GM23338 (cell line): ENCODE results near the gene HSP90B1. TPM values are rescaled to one million over a fixed set of nuclear protein-coding genes. Genes with fewer than 3 reads are reported as not detected.
A peak's percentile ranks its signal among the peaks of the same experiment; 100 is the strongest.

Source experiments
- ATAC-seq: fragments of 200-7000 bp; cut with Tn5 transposase; 3 replicates; pipeline ENCODE4 v1.9.1; 2020
- DNase-seq: peaks from one replicate; pipeline ENCODE4 v3.0.0-alpha.2; 2015; ENCODE audit warnings: low spot score
- H2AFZ ChIP-seq: fragments of 200-600 bp; sonication (generic); 2 replicates; pipeline ENCODE4 v1.8.0; 2016; ENCODE audit warnings: antibody characterized with exemption, mild to moderate bottlenecking, moderate library complexity
- H3F3A ChIP-seq: fragments of 200-600 bp; sonication (generic); replicated peaks from 2 replicates; pipeline ENCODE4 v1.8.0; 2017; ENCODE audit warnings: antibody characterized with exemption, mixed run types, low read depth
- H3K27ac ChIP-seq: fragments of 200-600 bp; sonication (generic); 2 replicates; pipeline ENCODE4 v1.6.1; 2016; ENCODE audit warnings: low read depth
- H3K27me3 ChIP-seq: fragments of 200-600 bp; sonication (generic); 2 replicates; pipeline ENCODE4 v1.8.0; 2016; ENCODE audit warnings: mild to moderate bottlenecking, mixed run types, moderate library complexity; ENCODE audit not compliant: insufficient read depth
- H3K36me3 ChIP-seq: fragments of 200-600 bp; sonication (generic); 2 replicates; pipeline ENCODE4 v1.8.0; 2016; ENCODE audit warnings: mild to moderate bottlenecking; ENCODE audit not compliant: insufficient read depth
- H3K4me1 ChIP-seq: fragments of 200-600 bp; sonication (generic); 2 replicates; pipeline ENCODE4 v1.8.0; 2016; ENCODE audit warnings: mild to moderate bottlenecking, moderate library complexity; ENCODE audit not compliant: insufficient read depth
- H3K4me2 ChIP-seq: fragments of 200-600 bp; sonication (generic); 2 replicates; pipeline ENCODE4 v1.7.1; 2017; ENCODE audit warnings: mixed run types
- H3K4me3 ChIP-seq: fragments of 200-600 bp; sonication (generic); 2 replicates; pipeline ENCODE4 v1.6.1; 2016; ENCODE audit warnings: mixed run types
- H3K79me2 ChIP-seq: fragments of 200-600 bp; sonication (generic); replicated peaks from 2 replicates; pipeline ENCODE4 v1.8.0; 2017; ENCODE audit warnings: mild to moderate bottlenecking; ENCODE audit not compliant: insufficient read depth
- H3K9me2 ChIP-seq: fragments of 200-600 bp; sonication (generic); 2 replicates; pipeline ENCODE4 v1.8.0; 2017; ENCODE audit not compliant: insufficient read depth
- H4K20me1 ChIP-seq: fragments of 200-600 bp; sonication (generic); replicated peaks from 2 replicates; pipeline ENCODE4 v1.8.0; 2017; ENCODE audit warnings: mild to moderate bottlenecking; ENCODE audit not compliant: insufficient read depth
- H3K27ac Mint-ChIP-seq: 2 replicates; pipeline ENCODE4 v1.8.0; 2020; ENCODE audit warnings: inconsistent platforms, mild to moderate bottlenecking, moderate library complexity, mixed read lengths
- H3K27me3 Mint-ChIP-seq: 3 replicates; pipeline ENCODE4 v1.8.0; 2022; ENCODE audit warnings: low read depth, mild to moderate bottlenecking, moderate library complexity, mixed read lengths, inconsistent platforms; ENCODE audit not compliant: insufficient read depth, poor library complexity
- H3K36me3 Mint-ChIP-seq: 3 replicates; pipeline ENCODE4 v1.8.0; 2021; ENCODE audit warnings: low read depth, mild to moderate bottlenecking, inconsistent platforms, moderate library complexity, mixed read lengths
- H3K4me1 Mint-ChIP-seq: 3 replicates; pipeline ENCODE4 v1.8.0; 2020; ENCODE audit warnings: mild to moderate bottlenecking, inconsistent platforms, mixed read lengths
- H3K4me3 Mint-ChIP-seq: 3 replicates; pipeline ENCODE4 v1.8.0; 2021; ENCODE audit warnings: moderate library complexity, mild to moderate bottlenecking, inconsistent platforms, mixed read lengths
- H3K9me3 Mint-ChIP-seq: 3 replicates; pipeline ENCODE4 v1.8.0; 2020; ENCODE audit warnings: moderate library complexity, mild to moderate bottlenecking, inconsistent platforms, mixed read lengths
- CREB1 ChIP-seq: fragments of 250-450 bp; sonication (Bioruptor Pico); IDR thresholded peaks from 2 replicates; pipeline ENCODE4 v1.5.0; 2020; ENCODE audit warnings: low read depth, mild to moderate bottlenecking, moderate library complexity
- ETS1 ChIP-seq: IDR thresholded peaks from 2 replicates; pipeline ENCODE4 v1.6.1; 2016; ENCODE audit warnings: antibody characterized with exemption
- EZH2phosphoT487 ChIP-seq: fragments of 200-600 bp; sonication (generic); IDR thresholded peaks from one replicate; pipeline ENCODE4 v1.8.1; 2018; ENCODE audit warnings: antibody characterized with exemption; ENCODE audit not compliant: unreplicated experiment
- NANOG ChIP-seq: IDR thresholded peaks from 2 replicates; pipeline ENCODE4 v1.6.1; 2016; ENCODE audit warnings: antibody characterized with exemption, borderline replicate concordance
- POLR2AphosphoS5 ChIP-seq: IDR thresholded peaks from 2 replicates; pipeline ENCODE4 v1.6.1; 2016; ENCODE audit warnings: antibody characterized with exemption, low read depth
- STAT1 ChIP-seq: IDR thresholded peaks from one replicate; pipeline ENCODE4 v1.6.1; 2016; ENCODE audit warnings: antibody characterized with exemption; ENCODE audit not compliant: unreplicated experiment
- ZNF114 ChIP-seq: fragments of 250-450 bp; sonication (Bioruptor Pico); IDR thresholded peaks from 2 replicates; pipeline ENCODE4 v1.5.0; 2020; ENCODE audit warnings: mild to moderate bottlenecking, moderate library complexity
- ZNF462 ChIP-seq: fragments of 250-450 bp; sonication (Bioruptor Pico); IDR thresholded peaks from 2 replicates; pipeline ENCODE4 v1.5.0; 2020; ENCODE audit warnings: mild to moderate bottlenecking, moderate library complexity
- polyA plus RNA-seq: library from polyadenylated mRNA; unstranded; fragments of >200 nt; fragmentation: Nextera tagmentation; extraction: Ambion mirVana; gene quantifications from 2 replicates; pipeline ENCODE4 v1.2.1, GENCODE V29; 2016
- total RNA-seq: library from RNA; depleted of rRNA; stranded (reverse); fragments of >200 nt; shearing (Covaris generic); gene quantifications from 2 replicates; pipeline ENCODE4 v1.2.3, GENCODE V29; 2014

HSP90B1 gene
- total and polyA plus RNA-seq, 2 experiments from 2014 or later = 605 to 1,312 TPM

- no peaks in the 10 kb centered on the region for H3K27me3 Mint-ChIP-seq
- no peaks in the 10 kb centered on the region for H3F3A ChIP-seq
- peaks cover 94% of the 10 kb centered on the region for H3K79me2 ChIP-seq
- peaks cover 32% of the 10 kb centered on the region for H4K20me1 ChIP-seq
- H3K9me3 Mint-ChIP-seq = no peaks in the 10 kb centered on the region
- ATAC-seq (no peak), DNase-seq (no peak)
- peaks cover 11% of the 10 kb centered on the region; the same call in 2 of the 3 replicates for H3K4me1 Mint-ChIP-seq
- no peak for TF ChIP-seq CREB1 (CRISPR knock-in tag)
- no peak for TF ChIP-seq ZNF462 (CRISPR knock-in tag)
- no peak for TF ChIP-seq ETS1
- H3K36me3 ChIP-seq = peaks cover 9% of the 10 kb centered on the region; the same call in 1 of the 2 replicates
- H3K4me2 ChIP-seq = no peak overlapping the region
- no peaks in the 10 kb centered on the region for H3K4me1 ChIP-seq
- H3K9me2 ChIP-seq = no peaks in the 10 kb centered on the region
- no peak overlapping the region for H3K4me3 ChIP-seq
- H3K4me3 Mint-ChIP-seq = no peak overlapping the region
- H3K27me3 ChIP-seq = no peaks in the 10 kb centered on the region
- H3K36me3 Mint-ChIP-seq = peaks cover 38% of the 10 kb centered on the region
- H3K27ac ChIP-seq = no peak overlapping the region
- H2AFZ ChIP-seq = no peak overlapping the region
- H3K27ac Mint-ChIP-seq = peak overlapping the region; percentile 62; the same call in 1 of the 2 replicates
These were observed 45.2 kb downstream of the HSP90B1 start for GRCh38 chr12:103975368-103975767.

GRCh38 chr12:103978384-103978982 is 48.3 kb downstream of the HSP90B1 start:
- no peak for DNase-seq
- Histone ChIP-seq H3K79me2 (peaks cover 63% of the 10 kb centered on the region), H2AFZ (no peak overlapping the region), H3F3A (0 out of 2 replicates have a peak, but pooled peaks cover 5% of the 10 kb centered on the region), H3K27me3 (no peaks in the 10 kb centered on the region), H4K20me1 (peaks cover 26% of the 10 kb centered on the region), H3K9me2 (no peaks in the 10 kb centered on the region), H3K27ac (no peak overlapping the region), H3K4me1 (no peaks in the 10 kb centered on the region), H3K4me3 (no peak overlapping the region), H3K4me2 (no peak overlapping the region), H3K36me3 (peaks cover 36% of the 10 kb centered on the region)
- Mint-ChIP-seq H3K36me3 (peaks cover 65% of the 10 kb centered on the region), H3K27me3 (no peaks in the 10 kb centered on the region), H3K4me1 (peaks cover 7% of the 10 kb centered on the region; the same call in 2 of the 3 replicates), H3K4me3 (no peak overlapping the region), H3K27ac (no peak overlapping the region), H3K9me3 (no peaks in the 10 kb centered on the region)
- ATAC-seq = no peak
- TF ChIP-seq ETS1 = no peak
- TF ChIP-seq CREB1 (CRISPR knock-in tag) = no peak
- TF ChIP-seq EZH2phosphoT487 = no peak
- TF ChIP-seq POLR2AphosphoS5 = no peak
- TF ChIP-seq ZNF114 (CRISPR knock-in tag) = no peak
- TF ChIP-seq STAT1 = no peak
- TF ChIP-seq NANOG = no peak
